IMR-90 (cell line): ENCODE results near the gene MRPS25. TPM values are rescaled to one million over a fixed set of nuclear protein-coding genes. Genes with fewer than 3 reads are reported as not detected.

Source experiments
- ATAC-seq: fragments of 200-7000 bp; cut with Tn5 transposase; 2 replicates; pipeline ENCODE4 v1.9.1; 2020; ENCODE audit warnings: low read depth, mild to moderate bottlenecking, moderate library complexity
- BruUV-seq: library from RNA; stranded (reverse); fragments of 400-500 nt; replicated peaks from 2 replicates; lab custom pipeline; 2021; lab: Mats Ljungman, UMichigan
- CTCF ChIA-PET: fragments of 300-600 bp; formaldehyde crosslinking; extraction: SDS; loops from one replicate; lab custom pipeline; 2021; ENCODE audit warnings: antibody characterized with exemption; lab: Yijun Ruan, JAX
- POLR2A ChIA-PET: fragments of 300-600 bp; sonication (Branson Sonifier 250); formaldehyde crosslinking; loops from one replicate; lab custom pipeline; 2022; ENCODE audit warnings: antibody characterized with exemption; ENCODE audit not compliant: unreplicated experiment; lab: Charles Lee
- DNase-seq: peaks from one replicate; pipeline ENCODE4 v3.0.0; 2013
- H2AFZ ChIP-seq: replicated peaks from 2 replicates; pipeline ENCODE3; 2013; ENCODE audit warnings: low read length, mild to moderate bottlenecking; ENCODE audit not compliant: poor library complexity
- H2AK5ac ChIP-seq: 2 replicates; pipeline ENCODE4 v1.6.1; 2013; ENCODE audit warnings: low read depth, low read length, inconsistent platforms
- H2AK9ac ChIP-seq: replicated peaks from 2 replicates; pipeline ENCODE3; 2013; ENCODE audit warnings: mild to moderate bottlenecking, low read depth, low read length, moderate library complexity; ENCODE audit not compliant: poor library complexity
- H2BK120ac ChIP-seq: 2 replicates; pipeline ENCODE4 v1.6.1; 2013; ENCODE audit warnings: low read depth, low read length, inconsistent platforms
- H2BK15ac ChIP-seq: 3 replicates; pipeline ENCODE4 v1.6.1; 2013; ENCODE audit warnings: low read depth, low read length, inconsistent platforms
- H2BK20ac ChIP-seq: 2 replicates; pipeline ENCODE4 v1.6.1; 2013; ENCODE audit warnings: low read depth, mild to moderate bottlenecking, inconsistent platforms, low read length, moderate library complexity
- H2BK5ac ChIP-seq: 2 replicates; pipeline ENCODE4 v1.6.1; 2013; ENCODE audit warnings: mild to moderate bottlenecking, low read depth, low read length, inconsistent platforms; ENCODE audit not compliant: poor library complexity, severe bottlenecking
- H3K14ac ChIP-seq: replicated peaks from 2 replicates; pipeline ENCODE4 v1.6.1; 2013; ENCODE audit warnings: low read depth, low read length, inconsistent platforms
- H3K18ac ChIP-seq: 2 replicates; pipeline ENCODE4 v1.6.1; 2013; ENCODE audit warnings: low read depth, low read length, control low read depth
- H3K23ac ChIP-seq: 2 replicates; pipeline ENCODE4 v1.6.1; 2013; ENCODE audit warnings: low read depth, low read length, inconsistent platforms
- H3K27ac ChIP-seq: 2 replicates; pipeline ENCODE4 v1.5.1; 2013; ENCODE audit warnings: mild to moderate bottlenecking, control low read depth, low read length; ENCODE audit not compliant: insufficient read depth
- H3K27me3 ChIP-seq: 2 replicates; pipeline ENCODE4 v1.6.1; 2013; ENCODE audit warnings: low read length; ENCODE audit not compliant: control insufficient read depth, insufficient read depth
- H3K36me3 ChIP-seq: 2 replicates; pipeline ENCODE4 v1.6.1; 2013; ENCODE audit warnings: low read length, mixed read lengths; ENCODE audit not compliant: control insufficient read depth, insufficient read depth
- H3K4ac ChIP-seq: 2 replicates; pipeline ENCODE4 v1.6.1; 2013; ENCODE audit warnings: low read depth, low read length, inconsistent platforms
- H3K4me1 ChIP-seq: 2 replicates; pipeline ENCODE4 v1.6.1; 2013; ENCODE audit warnings: low read length, mixed read lengths; ENCODE audit not compliant: control insufficient read depth, insufficient read depth
- H3K4me2 ChIP-seq: 2 replicates; pipeline ENCODE4 v1.6.1; 2013; ENCODE audit warnings: low read depth, mild to moderate bottlenecking, control low read depth, low read length, moderate library complexity
- H3K4me3 ChIP-seq: 2 replicates; pipeline ENCODE4 v1.5.1; 2013; ENCODE audit warnings: low read depth, mild to moderate bottlenecking, control low read depth, low read length, moderate library complexity; ENCODE audit not compliant: insufficient read depth
- H3K56ac ChIP-seq: 2 replicates; pipeline ENCODE4 v1.6.1; 2013; ENCODE audit warnings: low read length, inconsistent platforms; ENCODE audit not compliant: insufficient read depth; ENCODE audit errors: extremely low read depth
- H3K79me1 ChIP-seq, 2 experiments: 2 replicates each; pipeline ENCODE4 v1.6.1; 2013; ENCODE audit warnings: low read length in 2 of 2, inconsistent platforms in 1 of 2, low read depth in 1 of 2
- H3K9ac ChIP-seq: 2 replicates; pipeline ENCODE4 v1.6.1; 2013; ENCODE audit warnings: low read depth, low read length, control low read depth
- H3K9me1 ChIP-seq: 2 replicates; pipeline ENCODE4 v1.6.1; 2013; ENCODE audit warnings: low read length, inconsistent platforms; ENCODE audit not compliant: insufficient read depth
- H3K9me3 ChIP-seq: 2 replicates; pipeline ENCODE4 v1.6.1; 2013; ENCODE audit warnings: low read length; ENCODE audit not compliant: control insufficient read depth, insufficient read depth
- H4K20me1 ChIP-seq: 2 replicates; pipeline ENCODE4 v1.6.1; 2013; ENCODE audit warnings: low read length, inconsistent platforms; ENCODE audit not compliant: insufficient read depth
- H4K5ac ChIP-seq: 2 replicates; pipeline ENCODE4 v1.6.1; 2013; ENCODE audit warnings: mild to moderate bottlenecking, low read depth, low read length, control low read depth
- H4K8ac ChIP-seq, 2 experiments: 2 replicates each; pipeline ENCODE4 v1.6.1; 2013; ENCODE audit warnings: low read depth in 2 of 2, low read length in 2 of 2, control low read depth in 1 of 2, inconsistent platforms in 1 of 2
- H4K91ac ChIP-seq: 2 replicates; pipeline ENCODE4 v1.6.1; 2013; ENCODE audit warnings: low read depth, low read length, inconsistent platforms; ENCODE audit not compliant: insufficient read depth
- BHLHE40 ChIP-seq: fragments of 150-350 bp; IDR thresholded peaks from 2 replicates; pipeline ENCODE4 v1.6.1; 2016; ENCODE audit warnings: mild to moderate bottlenecking, low read depth, low read length
- CEBPB ChIP-seq: IDR thresholded peaks from 2 replicates; pipeline ENCODE4 v1.6.1; 2012; ENCODE audit warnings: low read depth, low read length, improper control_type of control experiment
- CHD1 ChIP-seq: IDR thresholded peaks from 2 replicates; pipeline ENCODE4 v1.6.1; 2012; ENCODE audit warnings: low read depth, low read length, improper control_type of control experiment
- CTCF ChIP-seq: conservative IDR thresholded peaks from 2 replicates; pipeline ENCODE4 v1.5.1; 2012; ENCODE audit warnings: mild to moderate bottlenecking, low read depth, low read length, improper control_type of control experiment
- ELK1 ChIP-seq: fragments of 150-350 bp; IDR thresholded peaks from 2 replicates; pipeline ENCODE4 v1.6.1; 2016; ENCODE audit warnings: low read depth, mild to moderate bottlenecking, low read length, moderate library complexity, borderline replicate concordance
- FOS ChIP-seq: fragments of 150-350 bp; IDR thresholded peaks from 2 replicates; pipeline ENCODE4 v1.6.1; 2016; ENCODE audit warnings: low read depth, low read length
- MAFK ChIP-seq: IDR thresholded peaks from 2 replicates; pipeline ENCODE4 v1.6.1; 2012; ENCODE audit warnings: low read depth, low read length, improper control_type of control experiment
- MAZ ChIP-seq: IDR thresholded peaks from 2 replicates; pipeline ENCODE4 v1.6.1; 2012; ENCODE audit warnings: low read depth, mild to moderate bottlenecking, low read length, improper control_type of control experiment, moderate library complexity, borderline replicate concordance
- MXI1 ChIP-seq: IDR thresholded peaks from 2 replicates; pipeline ENCODE4 v1.6.1; 2012; ENCODE audit warnings: low read depth, mild to moderate bottlenecking, low read length, moderate library complexity, borderline replicate concordance
- NFE2L2 ChIP-seq: fragments of 150-350 bp; IDR thresholded peaks from 2 replicates; pipeline ENCODE4 v1.6.1; 2016; ENCODE audit warnings: low read depth, mild to moderate bottlenecking, low read length
- POLR2A ChIP-seq: IDR thresholded peaks from 2 replicates; pipeline ENCODE4 v1.6.1; 2012; ENCODE audit warnings: mild to moderate bottlenecking, low read depth, low read length
- RAD21 ChIP-seq: IDR thresholded peaks from 2 replicates; pipeline ENCODE4 v1.6.1; 2012; ENCODE audit warnings: low read length, improper control_type of control experiment
- RCOR1 ChIP-seq: IDR thresholded peaks from 2 replicates; pipeline ENCODE4 v1.6.1; 2012; ENCODE audit warnings: mild to moderate bottlenecking, low read length, improper control_type of control experiment; ENCODE audit not compliant: insufficient replicate concordance
- RFX5 ChIP-seq: IDR thresholded peaks from 2 replicates; pipeline ENCODE4 v1.8.0; 2012; ENCODE audit warnings: low read depth, mild to moderate bottlenecking, low read length, moderate library complexity
- SMC3 ChIP-seq: fragments of 150-350 bp; IDR thresholded peaks from 2 replicates; pipeline ENCODE4 v1.6.1; 2016; ENCODE audit warnings: low read depth, mild to moderate bottlenecking, antibody characterized with exemption, low read length, moderate library complexity
- USF2 ChIP-seq: fragments of 150-350 bp; IDR thresholded peaks from 2 replicates; pipeline ENCODE4 v1.6.1; 2017; ENCODE audit warnings: mild to moderate bottlenecking, antibody characterized with exemption, low read length, low read depth
- WGBS, 2 experiments: methylation state at CpG; one replicate each; pipeline versions ENCODE4 v1.1.5 to v1.1.7; 2013; ENCODE audit warnings: missing lambda C conversion rate in 2 of 2; ENCODE audit not compliant: insufficient read length in 1 of 2; ENCODE audit errors: extremely low coverage in 2 of 2; 5-methylcytosine and 5-hydroxymethylcytosine counted together
- dilution Hi-C: fragments of 300-500 bp; cut with HindIII; formaldehyde crosslinking; loops from one replicate; pipeline ENCODE4 v1.14.3; 2018; ENCODE audit warnings: low sequenced_read_pairs; ENCODE audit not compliant: unreplicated experiment
- in situ Hi-C: fragments of 300-500 bp; cut with MboI; formaldehyde crosslinking; loops from 3 replicates; pipeline ENCODE4 v1.14.3; 2019; ENCODE audit warnings: low sequenced_read_pairs, inconsistent platforms, mixed read lengths
- intact Hi-C: fragments of 100-400 bp; cut with micrococcal nuclease; formaldehyde crosslinking; loops from 2 replicates; pipeline ENCODE4 v1.10.0; 2022
- polyA plus RNA-seq, 3 experiments: library from polyadenylated mRNA; depleted of rRNA; stranded (reverse); fragments of >200 nt; gene quantifications; 2 replicates each; pipeline ENCODE4 v1.2.3, GENCODE V29; 2012; ENCODE audit warnings: low replicate concordance in 1 of 3
- total RNA-seq: library from RNA; depleted of rRNA; stranded (reverse); fragments of >200 nt; gene quantifications from 2 replicates; pipeline ENCODE4 v1.2.3, GENCODE V29; 2012

The MRPS25 gene
- total and polyA plus RNA-seq, 2 of the 4 experiments (the other 2 are of a cell fraction) = 9.0 to 20.8 TPM

GRCh38 chr3:15113471-15113870 is 48.4 kb upstream of the MRPS25 start:
- POLR2A ChIA-PET = no interaction called here
- Histone ChIP-seq H3K27ac (no peak overlapping the region), H3K4me3 (no peak overlapping the region), H3K14ac (no peak overlapping the region), H3K56ac (no peak overlapping the region), H2BK5ac (no peak overlapping the region), H3K9me1 (no peaks in the 10 kb centered on the region), H2BK120ac (no peak overlapping the region), H3K9me3 (peaks cover 4% of the 10 kb centered on the region; the same call in 1 of the 2 replicates), H3K18ac (no peak overlapping the region), H3K4me2 (no peak overlapping the region), H2BK15ac (no peak overlapping the region), H2AK5ac (no peak overlapping the region), H3K4me1 (no peaks in the 10 kb centered on the region), H3K36me3 (no peaks in the 10 kb centered on the region), H2AK9ac (no peak overlapping the region), H4K91ac (no peak overlapping the region), H4K20me1 (no peaks in the 10 kb centered on the region), H4K5ac (no peak overlapping the region), H3K27me3 (peaks cover 30% of the 10 kb centered on the region), H2BK20ac (no peak overlapping the region), H3K79me1 (no peaks in the 10 kb centered on the region), H4K8ac (no peak overlapping the region), H3K23ac (no peak overlapping the region), H3K9ac (no peak overlapping the region), H3K4ac (no peak overlapping the region), H2AFZ (no peak overlapping the region)
- TF ChIP-seq CHD1 (no peak), FOS (no peak), NFE2L2 (no peak), USF2 (no peak), RAD21 (no peak), ELK1 (no peak), CTCF (no peak), MXI1 (no peak), RCOR1 (no peak), POLR2A (no peak), SMC3 (no peak), MAZ (no peak), CEBPB (no peak), BHLHE40 (no peak), RFX5 (no peak), MAFK (no peak)
- ATAC-seq (no peak), DNase-seq (no peak)
- BruUV-seq = no TSS peak
- dilution Hi-C loops (no loop called here), in situ Hi-C loops (loop anchor here (25.0 kb wide), 1 partner anchor 274 kb away; no protein-coding TSS in a partner anchor), intact Hi-C loops (no loop called here)
- CTCF ChIA-PET = no interaction called here
- no CpG with 5 or more reads among the region's 6 CpGs for WGBS, 2 experiments
